A673 (cell line): ENCODE measurements around the gene BBS2. TPM values are rescaled to one million over a fixed set of nuclear protein-coding genes. Genes with fewer than 3 reads are reported as not detected.
"Not testable (repeated sequence)": the region's sequence is repeated elsewhere in the genome, so short reads cannot be mapped to it uniquely, and the experiment has no call there.

Experiments used
- BruUV-seq: library from RNA; stranded (reverse); fragments of 400-500 nt; replicated peaks from 2 replicates; lab custom pipeline; 2021; lab: Mats Ljungman, UMichigan
- CTCF ChIA-PET: fragments of 300-600 bp; sonication (Branson Sonifier 250); formaldehyde crosslinking; loops from one replicate; lab custom pipeline; 2022; ENCODE audit warnings: antibody characterized with exemption; lab: Charles Lee
- POLR2A ChIA-PET: fragments of 300-600 bp; sonication (Branson Sonifier 250); formaldehyde crosslinking; loops from one replicate; lab custom pipeline; 2022; ENCODE audit warnings: antibody characterized with exemption; ENCODE audit not compliant: low non-redundant PET; lab: Charles Lee
- DNase-seq: peaks from one replicate; pipeline ENCODE4 v3.0.0-alpha.2; 2015; ENCODE audit warnings: low spot score
- H3K27ac ChIP-seq: fragments of 200-600 bp; sonication (generic); 2 replicates; pipeline ENCODE4 v1.5.1; 2016; ENCODE audit warnings: mixed run types, low read depth, mild to moderate bottlenecking, mixed read lengths, antibody characterized with exemption, low read length; ENCODE audit not compliant: poor library complexity, severe bottlenecking
- H3K27me3 ChIP-seq: fragments of 200-600 bp; sonication (generic); replicated peaks from 2 replicates; pipeline ENCODE4 v1.6.1; 2017; ENCODE audit warnings: mixed run types, low read depth, mild to moderate bottlenecking, mixed read lengths, antibody characterized with exemption, low read length; ENCODE audit not compliant: insufficient read depth, poor library complexity
- H3K36me3 ChIP-seq: fragments of 200-600 bp; sonication (generic); 2 replicates; pipeline ENCODE4 v1.6.1; 2016; ENCODE audit warnings: mixed run types, mild to moderate bottlenecking, mixed read lengths, antibody characterized with exemption, low read length; ENCODE audit not compliant: insufficient read depth, poor library complexity, severe bottlenecking
- H3K4me1 ChIP-seq: fragments of 200-600 bp; sonication (generic); 2 replicates; pipeline ENCODE4 v1.6.1; 2017; ENCODE audit warnings: mixed run types, mild to moderate bottlenecking, mixed read lengths, antibody characterized with exemption, low read length; ENCODE audit not compliant: insufficient read depth, poor library complexity, severe bottlenecking
- H3K4me3 ChIP-seq: fragments of 200-600 bp; sonication (generic); 2 replicates; pipeline ENCODE4 v1.5.1; 2016; ENCODE audit warnings: low read depth, mixed run types, mild to moderate bottlenecking, mixed read lengths, low read length; ENCODE audit not compliant: poor library complexity, severe bottlenecking
- H3K9me3 ChIP-seq: fragments of 200-600 bp; sonication (generic); 2 replicates; pipeline ENCODE4 v1.6.1; 2016; ENCODE audit warnings: mixed run types, low read depth, mild to moderate bottlenecking, mixed read lengths, antibody characterized with exemption, low read length; ENCODE audit not compliant: poor library complexity, severe bottlenecking
- EZH2 ChIP-seq: fragments of 200-600 bp; sonication (generic); IDR thresholded peaks from 2 replicates; pipeline ENCODE4 v1.6.1; 2017; ENCODE audit warnings: borderline replicate concordance, low read depth, mild to moderate bottlenecking, mixed read lengths, antibody characterized with exemption, low read length; ENCODE audit not compliant: poor library complexity, severe bottlenecking
- intact Hi-C: fragments of 100-400 bp; cut with micrococcal nuclease; formaldehyde crosslinking; loops from one replicate; pipeline ENCODE4 v1.10.0; 2022; ENCODE audit not compliant: unreplicated experiment
- total RNA-seq: library from RNA; stranded (reverse); gene quantifications from 2 replicates; pipeline ENCODE4 v1.2.3, GENCODE V29; 2021
- TF ChIP-seq, protein P1 (sequence below): fragments of 300-800, 200-600 bp; sonication (generic); conservative IDR thresholded peaks from 2 replicates; pipeline ENCODE4 v1.5.1; 2017; ENCODE audit warnings: low read depth, mild to moderate bottlenecking, antibody characterized with exemption, low read length, moderate library complexity, mixed read lengths

Gene BBS2
- total RNA-seq, 1 experiment from 2014 or later: 22.1 TPM

DNA sequence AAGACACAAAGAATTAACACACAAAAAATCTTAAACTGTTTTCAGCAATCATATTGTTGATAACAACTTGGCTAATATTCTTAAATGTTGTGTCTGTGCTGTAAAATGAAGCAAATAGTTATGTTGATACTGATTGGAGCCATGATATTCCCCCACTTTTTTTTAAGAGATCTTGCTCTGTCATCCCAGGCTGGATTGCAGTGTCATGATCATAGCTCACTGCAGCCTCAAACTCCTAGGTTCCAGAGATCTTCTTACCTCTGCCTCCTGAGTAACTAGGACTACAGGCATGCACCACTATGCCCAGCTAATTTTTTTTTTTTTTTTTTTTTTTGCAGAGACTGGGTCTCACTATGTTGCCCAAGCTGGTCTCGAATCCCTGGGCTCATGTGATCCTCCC, 26.0 kb downstream of the BBS2 start:
- TF ChIP-seq, protein P1, sequence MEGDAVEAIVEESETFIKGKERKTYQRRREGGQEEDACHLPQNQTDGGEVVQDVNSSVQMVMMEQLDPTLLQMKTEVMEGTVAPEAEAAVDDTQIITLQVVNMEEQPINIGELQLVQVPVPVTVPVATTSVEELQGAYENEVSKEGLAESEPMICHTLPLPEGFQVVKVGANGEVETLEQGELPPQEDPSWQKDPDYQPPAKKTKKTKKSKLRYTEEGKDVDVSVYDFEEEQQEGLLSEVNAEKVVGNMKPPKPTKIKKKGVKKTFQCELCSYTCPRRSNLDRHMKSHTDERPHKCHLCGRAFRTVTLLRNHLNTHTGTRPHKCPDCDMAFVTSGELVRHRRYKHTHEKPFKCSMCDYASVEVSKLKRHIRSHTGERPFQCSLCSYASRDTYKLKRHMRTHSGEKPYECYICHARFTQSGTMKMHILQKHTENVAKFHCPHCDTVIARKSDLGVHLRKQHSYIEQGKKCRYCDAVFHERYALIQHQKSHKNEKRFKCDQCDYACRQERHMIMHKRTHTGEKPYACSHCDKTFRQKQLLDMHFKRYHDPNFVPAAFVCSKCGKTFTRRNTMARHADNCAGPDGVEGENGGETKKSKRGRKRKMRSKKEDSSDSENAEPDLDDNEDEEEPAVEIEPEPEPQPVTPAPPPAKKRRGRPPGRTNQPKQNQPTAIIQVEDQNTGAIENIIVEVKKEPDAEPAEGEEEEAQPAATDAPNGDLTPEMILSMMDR: no peak
- ChIA-PET POLR2A (no interaction called here), CTCF (no interaction called here)
- no peak for DNase-seq
- no peaks in the 10 kb centered on the region for H3K27me3 ChIP-seq
- H3K36me3 ChIP-seq: peaks cover 9% of the 10 kb centered on the region
- no TSS peak for BruUV-seq
- H3K27ac ChIP-seq: no peak overlapping the region
- H3K4me1 ChIP-seq: no peaks in the 10 kb centered on the region
- intact Hi-C loops: no loop called here
- no peak overlapping the region for H3K4me3 ChIP-seq
- H3K9me3 ChIP-seq: no peaks in the 10 kb centered on the region

DNA sequence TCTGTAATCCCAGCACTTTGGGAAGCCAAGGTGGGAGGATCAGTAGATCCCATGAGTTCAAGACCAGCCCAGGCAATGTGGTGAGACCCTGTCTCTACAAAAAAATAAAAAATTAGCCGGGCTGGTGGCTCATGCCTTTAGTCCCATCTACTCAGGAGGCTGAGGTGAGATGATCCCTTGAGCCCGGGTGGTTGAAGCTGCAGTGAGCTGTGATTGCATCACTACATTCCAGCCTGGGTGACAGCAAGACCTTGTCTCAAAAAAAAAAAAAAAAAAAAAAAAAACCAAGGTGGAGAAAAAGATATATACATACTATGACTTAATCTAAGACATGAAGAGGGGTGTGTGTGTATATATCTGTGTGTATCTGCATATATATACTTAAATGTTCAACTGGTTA, 26.7 kb downstream of the BBS2 start:
- POLR2A ChIA-PET: no interaction called here

DNA sequence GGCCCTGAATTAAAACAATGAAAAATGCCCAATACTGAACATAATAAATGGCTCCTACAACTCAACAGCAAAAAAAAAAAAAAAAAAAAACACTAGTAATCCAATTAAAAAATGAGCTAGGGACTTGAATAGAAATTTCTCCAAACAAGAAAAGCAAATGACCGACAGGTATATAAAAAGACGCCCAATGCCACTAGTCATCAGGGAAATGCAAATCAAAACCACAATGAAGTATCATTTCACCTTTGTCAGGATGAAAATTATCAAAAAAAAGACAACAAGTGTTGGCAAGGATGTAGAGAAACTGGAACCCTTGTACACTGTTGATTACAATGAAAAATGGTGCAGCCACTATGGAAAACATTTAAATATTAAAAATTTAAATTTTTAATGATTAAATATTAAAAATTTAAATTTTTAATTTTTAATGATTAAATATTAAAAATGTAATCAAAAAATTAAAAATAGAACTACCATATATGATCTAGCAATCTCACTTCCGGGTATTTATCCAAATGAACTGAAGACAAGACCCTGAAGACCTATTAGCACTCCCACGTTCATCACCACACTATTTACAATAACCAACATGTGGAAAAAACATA, 28.1 kb downstream of the BBS2 start:
- H3K36me3 ChIP-seq: peaks cover 8% of the 10 kb centered on the region
- no peaks in the 10 kb centered on the region for H3K27me3 ChIP-seq
- CTCF ChIA-PET: no interaction called here
- H3K27ac ChIP-seq: no peak overlapping the region
- no peak overlapping the region for H3K4me3 ChIP-seq
- TF ChIP-seq, protein P1: no peak
- TF ChIP-seq EZH2: no peak
- intact Hi-C loops: no loop called here
- H3K4me1 ChIP-seq: peaks cover 6% of the 10 kb centered on the region
- no peak for DNase-seq
- no peaks in the 10 kb centered on the region for H3K9me3 ChIP-seq
- no TSS peak for BruUV-seq
- POLR2A ChIA-PET: no interaction called here

More for the DNA sequence above, 26.7 kb downstream of the BBS2 start:
- intact Hi-C loops: no loop called here
- peaks cover 1% of the 10 kb centered on the region for H3K4me1 ChIP-seq
- peaks cover 9% of the 10 kb centered on the region for H3K36me3 ChIP-seq
- H3K27me3 ChIP-seq: no peaks in the 10 kb centered on the region
- DNase-seq: no peak
- CTCF ChIA-PET: no interaction called here
- TF ChIP-seq, protein P1: no peak
- no peak for TF ChIP-seq EZH2
- no peak overlapping the region for H3K27ac ChIP-seq
- no TSS peak for BruUV-seq
- H3K4me3 ChIP-seq: no peak overlapping the region
- no peaks in the 10 kb centered on the region for H3K9me3 ChIP-seq

DNA sequence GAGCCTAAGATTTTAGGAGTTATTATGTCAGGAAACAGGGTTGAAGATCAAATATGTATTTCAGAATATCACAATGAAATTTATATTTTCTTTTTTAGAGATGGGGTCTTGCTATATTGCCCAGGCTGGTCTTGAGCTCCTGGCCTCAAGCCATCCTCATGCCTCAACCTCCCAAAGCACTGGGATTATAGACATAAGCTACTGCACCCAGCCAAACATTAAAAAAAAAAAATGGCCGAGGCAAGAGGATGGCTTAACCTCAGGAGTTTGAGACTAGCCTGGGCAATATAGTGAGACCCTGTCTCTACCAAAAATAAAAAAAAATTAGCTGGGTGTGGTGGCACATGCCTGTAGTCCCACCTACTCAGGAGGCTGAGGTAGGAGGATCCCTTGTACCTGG, 31.0 kb downstream of the BBS2 start:
- intact Hi-C loops, CTCF ChIA-PET: not testable (repeated sequence)

More for the DNA sequence above, 31.0 kb downstream of the BBS2 start:
- H3K27ac ChIP-seq, H3K9me3 ChIP-seq, H3K27me3 ChIP-seq, H3K4me3 ChIP-seq, DNase-seq, BruUV-seq, POLR2A ChIA-PET, H3K4me1 ChIP-seq, H3K36me3 ChIP-seq: not testable (repeated sequence)
